Erythroblast (primary cell): ENCODE data around the gene NALF2.

Experiments used
- GATA1 ChIP-seq: IDR thresholded peaks from 2 replicates; pipeline ENCODE4 v1.6.1; 2011; ENCODE audit warnings: low read depth, mild to moderate bottlenecking, control low read depth, low read length, moderate library complexity
- POLR2A ChIP-seq: IDR thresholded peaks from 2 replicates; pipeline ENCODE4 v1.6.1; 2011; ENCODE audit warnings: mild to moderate bottlenecking, low read length

- TF ChIP-seq POLR2A (no peak), GATA1 (no peak)
Observed at GRCh38 chrX:69493193-69493592, 10.9 kb upstream of the NALF2 start.
